A673 (cell line): ENCODE data around the gene SMIM38. TPM values are rescaled to one million over a fixed set of nuclear protein-coding genes. Genes with fewer than 3 reads are reported as not detected.

Experiments
- BruUV-seq: library from RNA; stranded (reverse); fragments of 400-500 nt; replicated peaks from 2 replicates; lab custom pipeline; 2021; lab: Mats Ljungman, UMichigan
- CTCF ChIA-PET: fragments of 300-600 bp; sonication (Branson Sonifier 250); formaldehyde crosslinking; loops from one replicate; lab custom pipeline; 2022; ENCODE audit warnings: antibody characterized with exemption; lab: Charles Lee
- POLR2A ChIA-PET: fragments of 300-600 bp; sonication (Branson Sonifier 250); formaldehyde crosslinking; loops from one replicate; lab custom pipeline; 2022; ENCODE audit warnings: antibody characterized with exemption; ENCODE audit not compliant: low non-redundant PET; lab: Charles Lee
- DNase-seq: peaks from one replicate; pipeline ENCODE4 v3.0.0-alpha.2; 2015; ENCODE audit warnings: low spot score
- H3K27ac ChIP-seq: fragments of 200-600 bp; sonication (generic); 2 replicates; pipeline ENCODE4 v1.5.1; 2016; ENCODE audit warnings: mixed run types, low read depth, mild to moderate bottlenecking, mixed read lengths, antibody characterized with exemption, low read length; ENCODE audit not compliant: poor library complexity, severe bottlenecking
- H3K27me3 ChIP-seq: fragments of 200-600 bp; sonication (generic); replicated peaks from 2 replicates; pipeline ENCODE4 v1.6.1; 2017; ENCODE audit warnings: mixed run types, low read depth, mild to moderate bottlenecking, mixed read lengths, antibody characterized with exemption, low read length; ENCODE audit not compliant: insufficient read depth, poor library complexity
- H3K36me3 ChIP-seq: fragments of 200-600 bp; sonication (generic); 2 replicates; pipeline ENCODE4 v1.6.1; 2016; ENCODE audit warnings: mixed run types, mild to moderate bottlenecking, mixed read lengths, antibody characterized with exemption, low read length; ENCODE audit not compliant: insufficient read depth, poor library complexity, severe bottlenecking
- H3K4me1 ChIP-seq: fragments of 200-600 bp; sonication (generic); 2 replicates; pipeline ENCODE4 v1.6.1; 2017; ENCODE audit warnings: mixed run types, mild to moderate bottlenecking, mixed read lengths, antibody characterized with exemption, low read length; ENCODE audit not compliant: insufficient read depth, poor library complexity, severe bottlenecking
- H3K4me3 ChIP-seq: fragments of 200-600 bp; sonication (generic); 2 replicates; pipeline ENCODE4 v1.5.1; 2016; ENCODE audit warnings: low read depth, mixed run types, mild to moderate bottlenecking, mixed read lengths, low read length; ENCODE audit not compliant: poor library complexity, severe bottlenecking
- H3K9me3 ChIP-seq: fragments of 200-600 bp; sonication (generic); 2 replicates; pipeline ENCODE4 v1.6.1; 2016; ENCODE audit warnings: mixed run types, low read depth, mild to moderate bottlenecking, mixed read lengths, antibody characterized with exemption, low read length; ENCODE audit not compliant: poor library complexity, severe bottlenecking
- CTCF ChIP-seq: fragments of 300-800, 200-600 bp; sonication (generic); conservative IDR thresholded peaks from 2 replicates; pipeline ENCODE4 v1.5.1; 2017; ENCODE audit warnings: low read depth, mild to moderate bottlenecking, antibody characterized with exemption, low read length, moderate library complexity, mixed read lengths
- EZH2 ChIP-seq: fragments of 200-600 bp; sonication (generic); IDR thresholded peaks from 2 replicates; pipeline ENCODE4 v1.6.1; 2017; ENCODE audit warnings: borderline replicate concordance, low read depth, mild to moderate bottlenecking, mixed read lengths, antibody characterized with exemption, low read length; ENCODE audit not compliant: poor library complexity, severe bottlenecking
- intact Hi-C: fragments of 100-400 bp; cut with micrococcal nuclease; formaldehyde crosslinking; loops from one replicate; pipeline ENCODE4 v1.10.0; 2022; ENCODE audit not compliant: unreplicated experiment
- total RNA-seq: library from RNA; stranded (reverse); gene quantifications from 2 replicates; pipeline ENCODE4 v1.2.3, GENCODE V29; 2021

SMIM38 gene
- total RNA-seq, 1 experiment from 2014 or later: 0.88 TPM

GRCh38 chr11:69115586-69116560, 39.9 kb upstream of the SMIM38 start:
- Histone ChIP-seq H3K27ac (no peak overlapping the region), H3K27me3 (no peaks in the 10 kb centered on the region), H3K4me1 (no peaks in the 10 kb centered on the region), H3K9me3 (no peaks in the 10 kb centered on the region), H3K36me3 (no peaks in the 10 kb centered on the region), H3K4me3 (no peak overlapping the region)
- intact Hi-C loops: no loop called here
- TF ChIP-seq EZH2: no peak
- no peak for TF ChIP-seq CTCF
- no TSS peak for BruUV-seq
- no peak for DNase-seq
- POLR2A ChIA-PET: no interaction called here
- CTCF ChIA-PET: interaction anchor here (1.1 kb wide), 1 partner anchor 16 kb away, joined by 4 read pairs; no protein-coding TSS in a partner anchor

- H3K4me1 ChIP-seq: no peaks in the 10 kb centered on the region
- H3K4me3 ChIP-seq: no peak overlapping the region
- TF ChIP-seq CTCF (no peak), EZH2 (no peak)
- no peak overlapping the region for H3K27ac ChIP-seq
- ChIA-PET CTCF (no interaction called here), POLR2A (no interaction called here)
- DNase-seq: no peak
- intact Hi-C loops: no loop called here
- no peaks in the 10 kb centered on the region for H3K9me3 ChIP-seq
- H3K27me3 ChIP-seq: no peaks in the 10 kb centered on the region
- no TSS peak for BruUV-seq
- H3K36me3 ChIP-seq: no peaks in the 10 kb centered on the region
These were observed 39.1 kb upstream of the SMIM38 start for GRCh38 chr11:69116671-69117070.

DNA sequence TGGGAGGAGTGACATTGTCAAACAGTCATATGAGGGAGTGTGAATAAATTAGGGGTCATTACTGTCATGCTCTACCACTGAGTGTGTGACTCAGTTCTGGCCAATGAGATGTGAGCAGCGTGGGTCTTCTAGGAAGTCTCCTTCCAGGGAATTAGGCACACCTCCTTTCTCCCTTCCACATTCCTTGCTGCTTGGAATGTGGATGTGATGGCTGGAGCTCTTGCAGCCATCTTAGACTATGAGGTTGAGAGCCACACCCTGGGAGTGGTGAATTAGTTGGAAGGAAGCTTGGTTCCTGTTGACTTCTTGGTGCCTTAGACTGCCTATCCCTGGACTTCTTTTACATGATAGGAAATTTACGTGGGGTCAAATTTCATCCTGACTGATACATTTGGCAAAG, 36.5 kb upstream of the SMIM38 start:
- Histone ChIP-seq H3K36me3 (no peaks in the 10 kb centered on the region), H3K4me1 (peaks cover 18% of the 10 kb centered on the region), H3K27ac (no peak overlapping the region), H3K9me3 (no peaks in the 10 kb centered on the region), H3K27me3 (no peaks in the 10 kb centered on the region), H3K4me3 (no peak overlapping the region)
- CTCF ChIA-PET: no interaction called here
- DNase-seq: no peak
- POLR2A ChIA-PET: interaction anchor here (0.6 kb wide), 1 partner anchor 515 kb away, joined by 3 read pairs; no protein-coding TSS in a partner anchor
- intact Hi-C loops: no loop called here
- no peak for TF ChIP-seq CTCF
- TF ChIP-seq EZH2: no peak
- BruUV-seq: no TSS peak
